Measurements from ENCODE around the gene OR4N2.
"Not testable (repeated sequence)": the region's sequence is repeated elsewhere in the genome, so short reads cannot be mapped to it uniquely, and the experiment has no call there.

Gene OR4N2

DNA sequence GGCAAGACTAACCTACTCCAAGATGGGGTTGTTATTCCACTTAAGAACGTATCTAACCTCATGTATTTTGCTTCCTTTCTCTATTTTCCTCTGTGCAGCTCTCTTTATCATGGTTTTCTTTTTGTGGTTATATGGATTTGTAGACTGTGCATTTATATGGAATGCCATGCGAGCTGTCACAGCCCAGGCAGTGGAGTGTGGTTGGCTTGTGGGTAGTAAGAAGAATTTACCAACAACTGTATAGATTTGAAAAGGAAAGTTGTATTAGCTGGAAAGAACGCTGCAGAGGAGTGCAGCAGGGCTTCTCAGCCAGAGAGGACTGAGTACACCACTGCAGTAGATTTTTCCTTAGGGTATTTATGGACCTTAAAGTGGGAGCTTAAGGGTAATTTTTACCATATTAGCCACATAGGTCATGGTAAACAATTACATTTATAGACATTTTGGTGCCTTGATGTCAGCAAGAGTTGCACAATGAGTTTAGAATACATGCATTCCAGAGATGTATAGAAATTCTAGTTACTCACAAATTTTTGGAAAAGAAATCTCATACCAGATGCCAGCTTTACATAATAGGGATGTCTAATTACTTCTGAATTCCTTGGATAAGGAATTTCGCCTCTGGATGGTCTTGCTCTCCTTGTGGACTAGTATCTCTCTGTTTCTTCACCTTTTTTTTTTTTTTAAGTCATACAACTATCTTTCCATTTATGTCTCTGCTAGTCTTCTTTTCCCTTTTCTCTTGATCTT, 9.8 kb downstream of the OR4N2 start:
- H3K27ac Mint-ChIP-seq; H3K9me3 Mint-ChIP-seq; DNase-seq (ENCODE audit: low spot score in 2 of 2); H3K36me3 Mint-ChIP-seq; H3K27me3 Mint-ChIP-seq; ATAC-seq (ENCODE audit: low read depth); H3K4me3 Mint-ChIP-seq; H3K4me1 Mint-ChIP-seq: not testable (repeated sequence)

DNA sequence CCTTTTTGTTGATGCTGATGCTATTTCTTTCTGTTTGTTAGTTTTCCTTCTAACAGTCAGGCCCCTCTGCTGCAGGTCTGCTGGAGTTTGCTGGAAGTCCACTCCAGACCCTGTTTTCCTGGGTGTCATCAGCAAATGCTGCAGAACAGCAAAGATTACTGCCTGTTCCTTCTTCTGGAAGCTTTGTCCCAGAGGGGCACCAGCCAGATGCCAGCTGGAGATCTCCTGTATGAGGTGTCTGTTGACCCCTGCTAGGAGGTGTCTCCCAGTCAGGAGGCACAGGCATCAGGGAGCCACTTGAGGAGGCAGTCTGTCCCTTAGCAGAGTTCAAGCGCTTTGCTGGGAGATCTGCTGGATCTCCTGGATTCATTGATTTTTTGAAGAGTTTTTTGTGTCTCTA, 16.3 kb downstream of the OR4N2 start:
- ATAC-seq (ENCODE audit: low read depth); H3K4me3 Mint-ChIP-seq; DNase-seq (ENCODE audit: low spot score in 2 of 2); H3K4me1 Mint-ChIP-seq; H3K27me3 Mint-ChIP-seq; H3K36me3 Mint-ChIP-seq; H3K27ac Mint-ChIP-seq; H3K9me3 Mint-ChIP-seq: not testable (repeated sequence)

DNA sequence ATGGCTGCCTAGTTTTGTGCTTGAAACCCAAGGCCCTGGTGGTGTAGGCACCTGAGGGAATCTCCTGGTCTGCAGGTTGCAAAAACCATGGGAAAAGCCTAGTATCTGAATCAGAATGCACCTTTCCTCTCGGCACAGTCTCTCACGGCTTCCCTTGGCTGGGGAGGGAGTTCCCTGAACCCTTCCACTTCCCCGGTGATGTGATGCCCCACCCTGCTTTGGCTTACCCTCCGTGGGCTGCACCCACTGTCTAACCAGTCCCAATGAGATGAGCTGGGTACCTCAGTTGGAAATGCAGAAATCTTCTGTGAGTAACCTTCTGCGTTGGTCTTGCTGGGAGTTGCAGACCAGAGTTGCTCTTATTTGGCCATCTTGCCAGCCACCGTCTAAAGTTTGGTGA, 17.4 kb downstream of the OR4N2 start:
- not testable (repeated sequence) for H3K4me1 Mint-ChIP-seq; H3K4me3 Mint-ChIP-seq; H3K27ac Mint-ChIP-seq; H3K9me3 Mint-ChIP-seq; DNase-seq (ENCODE audit: low spot score in 2 of 2); ATAC-seq (ENCODE audit: low read depth); H3K36me3 Mint-ChIP-seq; H3K27me3 Mint-ChIP-seq

DNA sequence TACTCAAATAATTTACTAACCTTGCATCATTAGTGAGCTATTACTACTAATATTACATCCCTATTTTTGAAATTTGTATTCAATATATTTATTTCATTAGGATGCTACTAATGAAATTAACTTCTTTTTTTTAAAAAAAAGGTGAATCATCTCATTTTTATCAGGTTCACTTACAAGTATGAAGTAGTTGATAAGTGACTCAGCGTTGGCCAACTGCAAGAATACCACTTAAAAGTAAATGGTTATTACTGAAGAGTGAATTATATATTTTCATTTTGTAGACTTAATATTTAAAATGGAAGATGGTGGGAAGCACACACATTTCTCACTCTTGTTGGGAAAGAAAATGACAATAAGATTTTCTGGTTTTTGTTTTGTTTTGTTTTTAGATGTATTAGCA, 19.6 kb downstream of the OR4N2 start:
- no peak for ATAC-seq (ENCODE audit: low read depth)
- Mint-ChIP-seq H3K27ac (no peak overlapping the region), H3K4me1 (no peaks in the 10 kb centered on the region), H3K4me3 (no peak overlapping the region), H3K9me3 (peaks cover 3% of the 10 kb centered on the region), H3K27me3 (no peaks in the 10 kb centered on the region), H3K36me3 (no peaks in the 10 kb centered on the region)
- DNase-seq (ENCODE audit: low spot score in 2 of 2): no peak

DNA sequence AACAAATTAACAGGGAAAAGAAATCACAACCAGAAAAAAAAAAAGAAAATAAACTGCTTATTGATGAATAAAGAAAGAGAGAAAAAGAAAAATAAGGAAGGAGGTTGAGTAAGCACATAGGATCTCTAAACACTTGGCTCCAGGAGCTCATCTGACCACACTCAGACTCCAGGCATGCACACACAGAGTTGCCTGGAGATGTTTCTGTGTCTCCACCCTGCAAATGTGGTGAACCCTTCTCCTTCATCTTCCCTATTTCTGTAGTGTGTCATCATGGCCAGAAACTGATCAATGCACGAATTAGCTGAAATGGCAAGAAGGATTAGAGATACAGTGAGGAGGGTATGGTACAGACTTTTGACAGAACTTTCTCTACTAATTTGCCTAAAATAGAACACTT, 20.2 kb downstream of the OR4N2 start:
- no peak for ATAC-seq (ENCODE audit: low read depth)
- Mint-ChIP-seq H3K4me3 (no peak overlapping the region), H3K27ac (no peak overlapping the region), H3K27me3 (no peaks in the 10 kb centered on the region), H3K36me3 (no peaks in the 10 kb centered on the region), H3K4me1 (no peaks in the 10 kb centered on the region), H3K9me3 (peaks cover 2% of the 10 kb centered on the region)
- no peak for DNase-seq (ENCODE audit: low spot score in 2 of 2)

DNA sequence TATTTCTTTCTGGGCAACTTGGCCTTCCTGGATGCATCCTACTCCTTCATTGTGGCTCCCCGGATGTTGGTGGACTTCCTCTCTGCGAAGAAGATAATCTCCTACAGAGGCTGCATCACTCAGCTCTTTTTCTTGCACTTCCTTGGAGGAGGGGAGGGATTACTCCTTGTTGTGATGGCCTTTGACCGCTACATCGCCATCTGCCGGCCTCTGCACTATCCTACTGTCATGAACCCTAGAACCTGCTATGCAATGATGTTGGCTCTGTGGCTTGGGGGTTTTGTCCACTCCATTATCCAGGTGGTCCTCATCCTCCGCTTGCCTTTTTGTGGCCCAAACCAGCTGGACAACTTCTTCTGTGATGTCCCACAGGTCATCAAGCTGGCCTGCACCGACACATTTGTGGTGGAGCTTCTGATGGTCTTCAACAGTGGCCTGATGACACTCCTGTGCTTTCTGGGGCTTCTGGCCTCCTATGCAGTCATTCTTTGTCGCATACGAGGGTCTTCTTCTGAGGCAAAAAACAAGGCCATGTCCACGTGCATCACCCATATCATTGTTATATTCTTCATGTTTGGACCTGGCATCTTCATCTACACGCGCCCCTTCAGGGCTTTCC, 24.2 kb downstream of the OR4N2 start:
- H3K9me3 Mint-ChIP-seq, H3K4me3 Mint-ChIP-seq, H3K36me3 Mint-ChIP-seq: not testable (repeated sequence)

DNA sequence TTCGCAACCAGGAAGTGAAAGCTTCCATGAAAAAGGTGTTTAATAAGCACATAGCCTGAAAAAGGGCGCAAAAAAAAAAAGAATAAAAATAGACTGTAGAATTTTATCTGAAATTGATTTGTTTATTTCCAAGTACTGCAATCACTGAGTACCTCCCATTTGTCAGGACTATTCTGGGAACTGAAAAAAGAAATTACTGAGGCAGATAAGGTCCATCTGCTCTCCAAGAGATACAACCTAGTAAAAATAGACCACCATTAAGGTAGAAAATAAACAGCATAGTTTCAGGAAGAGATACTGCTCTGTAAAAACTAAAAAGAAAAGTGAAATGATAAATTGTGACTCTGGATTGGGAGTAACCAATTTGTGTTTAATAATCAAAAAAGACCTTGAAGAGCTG, 24.7 kb downstream of the OR4N2 start:
- DNase-seq (ENCODE audit: low spot score in 2 of 2) (no peak), ATAC-seq (ENCODE audit: low read depth) (no peak)
- Mint-ChIP-seq H3K4me1 (no peaks in the 10 kb centered on the region), H3K36me3 (no peaks in the 10 kb centered on the region), H3K9me3 (peaks cover 1% of the 10 kb centered on the region), H3K27ac (no peak overlapping the region), H3K27me3 (no peaks in the 10 kb centered on the region), H3K4me3 (no peak overlapping the region)

More for the DNA sequence above, 24.2 kb downstream of the OR4N2 start:
- H3K27me3 Mint-ChIP-seq; ATAC-seq (ENCODE audit: low read depth); H3K27ac Mint-ChIP-seq; H3K4me1 Mint-ChIP-seq; DNase-seq (ENCODE audit: low spot score in 2 of 2): not testable (repeated sequence)

DNA sequence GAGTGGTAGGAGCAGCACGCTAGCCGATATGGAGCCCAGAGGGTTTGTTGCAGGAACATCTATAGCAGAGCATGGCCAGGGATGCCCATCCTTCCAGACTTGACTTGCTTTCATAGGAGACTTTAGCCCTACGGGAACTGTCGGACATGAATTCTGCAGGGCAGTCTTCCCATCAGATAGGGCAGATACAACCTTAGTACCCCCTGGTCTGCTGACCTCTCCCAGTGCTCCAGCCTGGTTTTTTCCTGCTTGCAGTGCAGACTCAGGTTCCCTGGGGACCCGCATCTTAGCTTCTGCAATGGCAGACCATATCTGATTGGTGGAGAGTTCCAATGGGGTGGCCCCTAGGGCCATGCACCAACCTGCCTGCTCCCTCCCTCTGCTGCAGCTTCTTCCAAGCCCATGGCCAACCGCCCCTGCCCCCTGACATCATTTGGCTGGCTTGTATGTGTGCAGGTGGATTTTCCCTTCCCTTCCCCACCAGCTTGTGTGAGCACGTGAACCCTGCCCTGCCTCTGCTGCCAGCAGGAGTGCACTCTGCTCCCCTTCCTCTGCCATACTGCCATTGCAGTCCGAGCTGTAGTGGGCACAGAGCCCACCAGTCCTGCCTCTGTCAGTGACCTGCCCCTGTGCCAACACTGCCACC, 30.8 kb downstream of the OR4N2 start:
- not testable (repeated sequence) for H3K4me1 Mint-ChIP-seq; DNase-seq (ENCODE audit: low spot score in 2 of 2); H3K27me3 Mint-ChIP-seq; H3K4me3 Mint-ChIP-seq; H3K9me3 Mint-ChIP-seq; H3K36me3 Mint-ChIP-seq; ATAC-seq (ENCODE audit: low read depth); H3K27ac Mint-ChIP-seq

DNA sequence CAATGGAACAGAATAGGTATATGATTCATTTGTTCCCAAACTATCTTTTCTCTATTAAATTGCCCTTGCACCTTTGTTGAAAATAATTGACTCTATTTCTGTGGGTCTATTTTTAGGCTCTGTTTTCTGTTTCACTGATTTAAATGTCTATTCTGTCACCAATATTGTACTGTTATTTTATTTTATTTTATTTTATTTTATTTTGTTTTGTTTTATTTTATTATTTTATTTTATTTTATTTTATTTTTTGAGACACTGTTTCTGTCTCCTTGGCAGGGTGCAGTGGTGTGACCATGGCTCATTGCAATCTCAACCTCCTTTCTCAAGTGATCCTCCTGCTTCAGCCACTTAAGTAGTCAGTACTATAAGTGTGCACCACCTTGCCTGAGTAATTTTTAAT, 34.9 kb downstream of the OR4N2 start:
- no peaks in the 10 kb centered on the region for H3K36me3 Mint-ChIP-seq
- no peaks in the 10 kb centered on the region for H3K27me3 Mint-ChIP-seq
- no peaks in the 10 kb centered on the region for H3K9me3 Mint-ChIP-seq
- no peaks in the 10 kb centered on the region for H3K4me1 Mint-ChIP-seq
- H3K4me3 Mint-ChIP-seq: no peak overlapping the region
- DNase-seq (ENCODE audit: low spot score in 2 of 2): no peak
- no peak overlapping the region for H3K27ac Mint-ChIP-seq
- ATAC-seq (ENCODE audit: low read depth): no peak

DNA sequence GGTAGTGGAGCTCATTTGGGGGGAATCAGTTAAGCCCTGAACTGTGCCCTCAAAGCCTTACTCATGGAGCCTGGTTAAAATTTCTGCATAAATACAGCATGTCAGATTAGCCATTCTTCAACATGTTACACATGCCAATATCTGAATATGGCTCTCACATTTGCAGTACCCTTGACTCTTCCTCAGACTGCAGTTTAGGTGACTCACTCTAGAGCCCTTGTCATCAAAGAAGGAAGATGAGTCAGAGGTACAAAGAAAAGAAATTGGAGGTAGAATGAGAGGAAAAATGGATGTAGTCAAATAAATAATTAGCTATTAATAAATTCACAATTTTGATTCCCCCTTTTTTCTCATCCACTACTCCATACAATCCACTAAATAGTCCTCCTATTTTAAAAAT, 47.8 kb downstream of the OR4N2 start:
- no peak for ATAC-seq (ENCODE audit: low read depth)

DNA sequence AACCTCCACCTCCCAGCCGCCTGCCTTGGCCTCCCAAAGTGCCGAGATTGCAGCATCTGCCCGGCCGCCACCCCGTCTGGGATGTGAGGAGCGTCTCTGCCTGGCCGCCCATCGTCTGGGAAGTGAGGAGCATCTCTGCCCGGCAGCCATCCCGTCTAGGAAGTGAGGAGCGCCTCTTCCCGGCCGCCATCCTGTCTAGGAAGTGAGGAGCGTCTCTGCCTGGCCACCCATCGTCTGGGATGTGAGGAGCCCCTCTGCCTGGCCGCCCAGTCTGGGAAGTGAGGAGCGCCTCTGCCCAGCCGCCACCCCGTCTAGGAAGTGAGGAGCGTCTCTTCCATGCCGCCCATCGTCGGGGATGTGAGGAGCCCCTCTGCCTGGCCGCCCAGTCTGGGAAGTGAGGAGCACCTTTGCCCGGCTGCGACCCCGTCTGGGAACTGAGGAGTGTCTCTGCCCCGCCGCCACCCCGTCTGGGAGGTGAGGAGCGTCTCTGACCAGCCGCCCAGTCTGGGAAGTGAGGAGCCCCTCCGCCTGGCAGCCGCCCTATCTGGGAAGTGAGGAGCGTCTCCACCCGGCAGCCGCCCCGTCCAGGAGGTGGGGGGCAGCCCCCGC, 62.6 kb downstream of the OR4N2 start:
- H3K4me1 Mint-ChIP-seq; H3K9me3 Mint-ChIP-seq; H3K4me3 Mint-ChIP-seq; H3K36me3 Mint-ChIP-seq; DNase-seq (ENCODE audit: low spot score in 2 of 2); ATAC-seq (ENCODE audit: low read depth); H3K27me3 Mint-ChIP-seq; H3K27ac Mint-ChIP-seq: not testable (repeated sequence)

More for the DNA sequence above, 47.8 kb downstream of the OR4N2 start:
- Mint-ChIP-seq H3K27ac (no peak overlapping the region), H3K4me1 (no peaks in the 10 kb centered on the region), H3K9me3 (peaks cover 1% of the 10 kb centered on the region), H3K4me3 (no peak overlapping the region), H3K27me3 (no peaks in the 10 kb centered on the region), H3K36me3 (no peaks in the 10 kb centered on the region)
- no peak for DNase-seq (ENCODE audit: low spot score in 2 of 2)

DNA sequence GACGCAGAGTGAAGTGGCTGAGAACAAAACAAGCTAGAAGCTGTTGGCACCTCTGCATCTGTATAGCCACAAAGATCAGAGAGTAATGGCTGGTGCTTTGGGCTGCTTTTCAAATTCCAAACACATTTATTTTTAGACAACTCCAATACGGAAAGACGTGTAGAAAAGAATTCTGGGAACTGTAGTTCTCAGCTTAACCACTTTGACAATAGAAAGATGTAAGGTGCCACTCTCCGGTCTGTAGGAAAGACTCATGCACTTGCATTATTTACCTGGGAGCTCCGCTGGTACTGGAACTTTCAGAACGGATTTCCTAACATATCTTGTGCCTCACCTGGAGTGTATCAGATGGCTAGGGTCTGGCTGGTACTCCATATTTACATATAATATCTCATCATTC, 69.6 kb downstream of the OR4N2 start:
- H3K4me1 Mint-ChIP-seq: no peaks in the 10 kb centered on the region
- no peak for DNase-seq (ENCODE audit: low spot score in 2 of 2)
- no peak overlapping the region for H3K4me3 Mint-ChIP-seq
- no peaks in the 10 kb centered on the region for H3K9me3 Mint-ChIP-seq
- no peak for ATAC-seq (ENCODE audit: low read depth)
- no peaks in the 10 kb centered on the region for H3K36me3 Mint-ChIP-seq
- no peaks in the 10 kb centered on the region for H3K27me3 Mint-ChIP-seq
- no peak overlapping the region for H3K27ac Mint-ChIP-seq

DNA sequence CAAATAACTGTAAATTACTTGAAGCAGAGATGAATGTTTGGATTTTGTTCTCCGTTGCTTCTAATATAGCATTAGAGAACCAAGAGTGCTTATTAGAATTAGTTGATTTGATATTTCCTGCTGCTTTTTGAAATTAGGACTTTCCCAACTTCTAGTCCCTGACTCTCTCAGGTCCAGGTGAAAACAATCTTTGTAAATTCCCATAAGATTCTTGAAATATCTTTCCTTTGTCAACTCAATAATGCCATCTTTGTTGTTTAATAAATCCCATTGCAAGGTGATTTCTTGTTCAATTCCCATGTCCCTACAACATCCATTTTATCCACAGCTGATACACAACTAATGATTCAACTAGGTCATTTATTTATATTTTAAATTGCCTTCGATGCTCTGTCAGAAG, 71.3 kb downstream of the OR4N2 start, which contains the start of gene OR4K2:
OR4K2 (plus strand) TSS at position 301 of the 400 bp plus-strand sequence. CDS start 1,126 bp downstream, outside the sequence.
- Mint-ChIP-seq H3K27me3 (no peaks in the 10 kb centered on the region), H3K36me3 (no peaks in the 10 kb centered on the region), H3K4me3 (no peak within 1 kb of the TSS), H3K9me3 (no peaks in the 10 kb centered on the region), H3K27ac (no peak within 1 kb of the TSS), H3K4me1 (no peaks in the 10 kb centered on the region)
- ATAC-seq (ENCODE audit: low read depth) (no peak), DNase-seq (ENCODE audit: low spot score in 2 of 2) (no peak)

DNA sequence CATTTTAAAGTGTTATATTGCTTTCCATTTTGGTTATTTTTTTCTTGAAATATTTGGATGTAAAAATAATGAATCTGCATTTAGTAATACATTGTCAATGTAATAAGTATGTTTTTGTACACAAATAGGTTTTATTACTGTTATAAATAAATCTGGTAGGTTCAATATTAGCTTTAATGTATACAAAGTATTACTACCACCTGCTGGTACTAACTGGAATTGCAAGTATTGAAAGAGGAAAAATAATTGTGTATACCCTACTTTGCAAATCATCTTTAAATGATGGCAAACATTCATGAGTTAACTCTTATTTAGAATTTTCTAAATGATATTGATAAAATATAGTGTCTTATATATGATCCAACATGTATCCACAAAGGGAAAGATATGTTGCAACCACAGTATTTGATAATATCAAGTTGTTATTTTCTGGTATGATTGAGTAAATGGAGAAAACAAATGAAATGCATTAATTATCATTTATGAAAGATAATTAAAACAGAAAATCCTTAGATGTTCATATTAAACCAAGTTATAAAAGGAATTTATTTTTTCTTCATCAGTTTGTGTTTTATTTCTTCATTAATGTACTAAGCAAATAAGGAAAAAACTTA, 74.6 kb downstream of the OR4N2 start:
- H3K4me1 Mint-ChIP-seq: no peaks in the 10 kb centered on the region
- H3K27me3 Mint-ChIP-seq: no peaks in the 10 kb centered on the region
- no peaks in the 10 kb centered on the region for H3K36me3 Mint-ChIP-seq
- no peak overlapping the region for H3K4me3 Mint-ChIP-seq
- ATAC-seq (ENCODE audit: low read depth) (no peak), DNase-seq (ENCODE audit: low spot score in 2 of 2) (no peak)
- H3K27ac Mint-ChIP-seq: no peak overlapping the region
- H3K9me3 Mint-ChIP-seq: no peaks in the 10 kb centered on the region
